Measurements from ENCODE around the gene NRG3. TPM values are rescaled to one million over a fixed set of nuclear protein-coding genes. Genes with fewer than 3 reads are reported as not detected.

NRG3 gene
- total RNA-seq, 2 donors from 2014 or later = 1.7 to 2.3 TPM

GRCh38 chr10:82609845-82610244, 734.9 kb downstream of the NRG3 start:
- Histone ChIP-seq H3K36me3 (ENCODE audit: control insufficient read depth, insufficient read depth, low read length) (no peaks in the 10 kb centered on the region), H3K4me3 (ENCODE audit: low read length) (no peak overlapping the region), H3K9me3 (ENCODE audit: control insufficient read depth, low read length) (peaks cover 8% of the 10 kb centered on the region), H3K27me3 (ENCODE audit: control insufficient read depth, insufficient read depth, low read length, poor library complexity, severe bottlenecking) (no peaks in the 10 kb centered on the region), H3K4me1 (ENCODE audit: control insufficient read depth, insufficient read depth, low read length) (no peaks in the 10 kb centered on the region), H3K27ac (ENCODE audit: low read depth, low read length) (no peak overlapping the region), H3K9ac (ENCODE audit: extremely low read depth, low read length, poor library complexity, severe bottlenecking) (no peak overlapping the region)
- H3K4me3 Mint-ChIP-seq = no peak overlapping the region
- H3K4me1 Mint-ChIP-seq = peaks cover 6% of the 10 kb centered on the region
- no peaks in the 10 kb centered on the region for H3K36me3 Mint-ChIP-seq (ENCODE audit: low read depth)
- 82% methylated on average over 3 of the region's 3 CpGs; no CpG with 5 or more reads in 1 of the 2 experiments for WGBS, 2 experiments (ENCODE audit: insufficient coverage in 1 of 2, insufficient read length in 1 of 2)
- TF ChIP-seq CTCF (conservative IDR thresholded peaks at IDR 0.05) = no peak
- peak; percentile 53 for DNase-seq
- no peak overlapping the region for H3K27ac Mint-ChIP-seq
- no peaks in the 10 kb centered on the region for H3K27me3 Mint-ChIP-seq (ENCODE audit: insufficient read depth)
- H3K9me3 Mint-ChIP-seq = peaks cover 7% of the 10 kb centered on the region

- Histone ChIP-seq H3K4me1 (ENCODE audit: control insufficient read depth, insufficient read depth, low read length) (no peaks in the 10 kb centered on the region), H3K36me3 (ENCODE audit: control insufficient read depth, insufficient read depth, low read length) (no peaks in the 10 kb centered on the region), H3K9me3 (ENCODE audit: control insufficient read depth, low read length) (peaks cover 4% of the 10 kb centered on the region), H3K27ac (ENCODE audit: low read depth, low read length) (no peak overlapping the region), H3K4me3 (ENCODE audit: low read length) (no peak overlapping the region), H3K27me3 (ENCODE audit: control insufficient read depth, insufficient read depth, low read length, poor library complexity, severe bottlenecking) (no peaks in the 10 kb centered on the region), H3K9ac (ENCODE audit: extremely low read depth, low read length, poor library complexity, severe bottlenecking) (no peak overlapping the region)
- 91% methylated on average over 5 of the region's 5 CpGs; no CpG with 5 or more reads in 1 of the 2 experiments for WGBS, 2 experiments (ENCODE audit: insufficient coverage in 1 of 2, insufficient read length in 1 of 2)
- no peaks in the 10 kb centered on the region for H3K36me3 Mint-ChIP-seq (ENCODE audit: low read depth)
- peaks cover 9% of the 10 kb centered on the region for H3K9me3 Mint-ChIP-seq
- TF ChIP-seq CTCF (conservative IDR thresholded peaks at IDR 0.05) = no peak
- peaks cover 10% of the 10 kb centered on the region for H3K4me1 Mint-ChIP-seq
- H3K4me3 Mint-ChIP-seq = no peak overlapping the region
- H3K27ac Mint-ChIP-seq = no peak overlapping the region
- DNase-seq = no peak
- no peaks in the 10 kb centered on the region for H3K27me3 Mint-ChIP-seq (ENCODE audit: insufficient read depth)
Observed at GRCh38 chr10:82618007-82618406, 743.0 kb downstream of the NRG3 start.

GRCh38 chr10:82621680-82622079, 746.7 kb downstream of the NRG3 start:
- H3K27me3 ChIP-seq (ENCODE audit: control insufficient read depth, insufficient read depth, low read length, poor library complexity, severe bottlenecking) = no peaks in the 10 kb centered on the region
- Mint-ChIP-seq H3K36me3 (ENCODE audit: low read depth) (no peaks in the 10 kb centered on the region), H3K9me3 (peaks cover 9% of the 10 kb centered on the region), H3K27ac (no peak overlapping the region), H3K27me3 (ENCODE audit: insufficient read depth) (no peaks in the 10 kb centered on the region), H3K4me1 (peaks cover 10% of the 10 kb centered on the region), H3K4me3 (no peak overlapping the region)
- DNase-seq = no peak
- H3K27ac ChIP-seq (ENCODE audit: low read depth, low read length) = no peak overlapping the region
- H3K9me3 ChIP-seq (ENCODE audit: control insufficient read depth, low read length) = peaks cover 4% of the 10 kb centered on the region
- no peak overlapping the region for H3K4me3 ChIP-seq (ENCODE audit: low read length)
- WGBS, 2 experiments (ENCODE audit: insufficient coverage in 1 of 2, insufficient read length in 1 of 2) = 87 to 96% methylated on average over 4 of the region's 4 CpGs
- H3K9ac ChIP-seq (ENCODE audit: extremely low read depth, low read length, poor library complexity, severe bottlenecking) = no peak overlapping the region
- no peaks in the 10 kb centered on the region for H3K36me3 ChIP-seq (ENCODE audit: control insufficient read depth, insufficient read depth, low read length)
- no peaks in the 10 kb centered on the region for H3K4me1 ChIP-seq (ENCODE audit: control insufficient read depth, insufficient read depth, low read length)
- no peak for TF ChIP-seq CTCF (conservative IDR thresholded peaks at IDR 0.05)

All from endodermal cell (in vitro differentiated cells).